22Rv1 (cell line): ENCODE results near the gene HIPK3.
"Not testable (repeated sequence)": the region's sequence is repeated elsewhere in the genome, so short reads cannot be mapped to it uniquely, and the experiment has no call there.

Experiments
- ZFX ChIP-seq: fragments of 450-650 bp; IDR thresholded peaks from 2 replicates; pipeline ENCODE4 v1.6.1; 2017; ENCODE audit warnings: antibody characterized with exemption, borderline replicate concordance
- TF ChIP-seq, protein P1 (sequence below): fragments of 450-650 bp; IDR thresholded peaks from 2 replicates; pipeline ENCODE4 v1.5.1; 2017; ENCODE audit warnings: mild to moderate bottlenecking

GRCh38 chr11:33368475-33368874 lies 111.3 kb downstream of the HIPK3 start:
- TF ChIP-seq, protein P1, sequence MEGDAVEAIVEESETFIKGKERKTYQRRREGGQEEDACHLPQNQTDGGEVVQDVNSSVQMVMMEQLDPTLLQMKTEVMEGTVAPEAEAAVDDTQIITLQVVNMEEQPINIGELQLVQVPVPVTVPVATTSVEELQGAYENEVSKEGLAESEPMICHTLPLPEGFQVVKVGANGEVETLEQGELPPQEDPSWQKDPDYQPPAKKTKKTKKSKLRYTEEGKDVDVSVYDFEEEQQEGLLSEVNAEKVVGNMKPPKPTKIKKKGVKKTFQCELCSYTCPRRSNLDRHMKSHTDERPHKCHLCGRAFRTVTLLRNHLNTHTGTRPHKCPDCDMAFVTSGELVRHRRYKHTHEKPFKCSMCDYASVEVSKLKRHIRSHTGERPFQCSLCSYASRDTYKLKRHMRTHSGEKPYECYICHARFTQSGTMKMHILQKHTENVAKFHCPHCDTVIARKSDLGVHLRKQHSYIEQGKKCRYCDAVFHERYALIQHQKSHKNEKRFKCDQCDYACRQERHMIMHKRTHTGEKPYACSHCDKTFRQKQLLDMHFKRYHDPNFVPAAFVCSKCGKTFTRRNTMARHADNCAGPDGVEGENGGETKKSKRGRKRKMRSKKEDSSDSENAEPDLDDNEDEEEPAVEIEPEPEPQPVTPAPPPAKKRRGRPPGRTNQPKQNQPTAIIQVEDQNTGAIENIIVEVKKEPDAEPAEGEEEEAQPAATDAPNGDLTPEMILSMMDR, result not testable (repeated sequence)
- not testable (repeated sequence) for TF ChIP-seq ZFX
